Measurements from ENCODE around the gene ATXN8OS.

DNA sequence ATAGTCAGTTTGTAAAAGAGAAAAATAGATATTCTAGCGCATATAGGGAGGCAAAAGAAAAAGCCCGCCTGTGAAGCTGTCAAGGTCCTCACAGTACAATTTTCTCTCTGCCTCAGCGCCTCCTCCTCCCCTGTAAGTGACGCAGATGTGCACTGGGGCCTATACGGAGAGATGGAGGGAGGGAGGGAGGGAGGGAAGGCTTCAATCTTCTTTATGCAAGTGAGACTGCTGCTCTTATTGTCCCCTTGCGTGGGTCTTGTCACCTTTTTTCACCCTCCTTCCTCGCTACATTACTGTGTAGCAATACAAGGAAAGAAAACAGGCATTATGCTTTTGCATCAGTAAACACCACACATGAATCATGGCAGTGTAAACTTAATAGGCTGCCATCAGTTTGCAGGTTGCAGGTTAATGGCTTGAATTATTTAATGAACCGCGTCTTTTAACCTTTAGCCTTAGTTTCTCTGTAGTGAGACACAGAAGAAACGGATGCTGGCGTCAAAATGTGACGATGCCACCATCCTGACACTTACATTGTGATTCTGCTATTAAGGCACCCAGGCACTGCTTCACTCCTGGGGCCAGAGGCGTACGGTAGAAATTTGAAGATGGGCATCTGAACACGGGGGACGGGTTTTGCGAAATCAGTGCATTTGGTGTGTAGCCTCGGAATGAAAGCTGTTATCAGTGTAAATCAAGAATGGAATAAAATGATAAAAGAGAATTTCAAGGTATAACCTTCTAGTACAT lies 905 bp downstream of the ATXN8OS start, which contains the start of gene KLHL1:
- TF ChIP-seq POLR2AphosphoS5 (IDR thresholded peaks at IDR 0.05; ENCODE audit: insufficient read depth, low read depth, low read length) (no peak), CTCF (IDR thresholded peaks at IDR 0.05; ENCODE audit: extremely low read depth in 1 of 2, insufficient read depth in 1 of 2, low read depth in 1 of 2, low read length in 2 of 2) (no peak), JUN (IDR thresholded peaks at IDR 0.05; ENCODE audit: borderline replicate concordance, insufficient read depth, insufficient read length, low read depth) (no peak), POLR2A (IDR thresholded peaks at IDR 0.05; ENCODE audit: low read depth, low read length) (no peak), MAX (IDR thresholded peaks at IDR 0.05; ENCODE audit: insufficient read depth, insufficient read length) (no peak), EZH2 (IDR thresholded peaks at IDR 0.05; ENCODE audit: borderline replicate concordance, low read depth, low read length, severe bottlenecking) (no peak), MYC (IDR thresholded peaks at IDR 0.05; ENCODE audit: low read depth, low read length) (no peak)
